Liver (tissue), 9 donors: ENCODE results near the gene LRRC74A. TPM values are rescaled to one million over a fixed set of nuclear protein-coding genes. Genes with fewer than 3 reads are reported as not detected.

ENCODE experiments used
- DNase-seq: peaks from one replicate; pipeline ENCODE4 v3.0.0-alpha.2; 2017; ENCODE audit warnings: low spot score
- H3K27ac ChIP-seq, 2 donors: one replicate each; pipeline ENCODE4 v1.7.0; 2013; ENCODE audit warnings: inconsistent platforms in 2 of 2, low read length in 2 of 2, control low read depth in 1 of 2, low read depth in 1 of 2, mild to moderate bottlenecking in 1 of 2
- H3K27me3 ChIP-seq, 4 donors: one replicate each; pipeline versions ENCODE4 v1.6.1 to v1.7.0; 2013; ENCODE audit warnings: low read length in 3 of 4, inconsistent platforms in 1 of 4, mild to moderate bottlenecking in 1 of 4, moderate library complexity in 1 of 4; ENCODE audit not compliant: control insufficient read depth in 4 of 4, insufficient read depth in 4 of 4
- H3K36me3 ChIP-seq, 4 donors: one replicate each; pipeline versions ENCODE4 v1.6.1 to v1.7.0; 2013; ENCODE audit warnings: low read length in 3 of 4, mild to moderate bottlenecking in 3 of 4, low read depth in 1 of 4, moderate library complexity in 1 of 4; ENCODE audit not compliant: control insufficient read depth in 4 of 4, insufficient read depth in 3 of 4
- H3K4me1 ChIP-seq, 4 donors: one replicate each; pipeline versions ENCODE4 v1.6.1 to v1.7.0; 2013; ENCODE audit warnings: low read length in 3 of 4, mild to moderate bottlenecking in 3 of 4, moderate library complexity in 1 of 4; ENCODE audit not compliant: control insufficient read depth in 4 of 4, insufficient read depth in 4 of 4
- H3K4me3 ChIP-seq, 3 donors: one replicate each; pipeline versions ENCODE4 v1.6.1 to v1.7.0; 2013; ENCODE audit warnings: low read length in 3 of 3, control low read depth in 1 of 3, low read depth in 1 of 3, mild to moderate bottlenecking in 1 of 3
- H3K9ac ChIP-seq, 2 donors: one replicate each; pipeline ENCODE4 v1.7.0; 2013; ENCODE audit warnings: low read length in 2 of 2, mild to moderate bottlenecking in 2 of 2, moderate library complexity in 2 of 2, control low read depth in 1 of 2, low read depth in 1 of 2
- H3K9me3 ChIP-seq, 4 donors: one replicate each; pipeline versions ENCODE4 v1.6.1 to v1.7.0; 2013; ENCODE audit warnings: low read length in 3 of 4; ENCODE audit not compliant: control insufficient read depth in 4 of 4
- EGR1 ChIP-seq, 2 donors: IDR thresholded peaks; 2 replicates each; pipeline ENCODE4 v1.6.1; 2016 to 2018; ENCODE audit warnings: antibody characterized with exemption in 2 of 2, low read depth in 2 of 2
- FOXA1 ChIP-seq: IDR thresholded peaks from 2 replicates; pipeline ENCODE4 v1.6.1; 2016; ENCODE audit warnings: antibody characterized with exemption
- FOXA2 ChIP-seq: IDR thresholded peaks from 2 replicates; pipeline ENCODE4 v1.6.1; 2016; ENCODE audit warnings: antibody characterized with exemption
- GABPA ChIP-seq, 2 donors: IDR thresholded peaks in 1 of 2; conservative IDR thresholded peaks in 1 of 2; 2 replicates each; pipeline ENCODE4 v1.6.1; 2016; ENCODE audit warnings: antibody characterized with exemption in 2 of 2, mild to moderate bottlenecking in 1 of 2, moderate library complexity in 1 of 2
- HNF4A ChIP-seq, 2 donors: conservative IDR thresholded peaks; 2 replicates each; pipeline ENCODE4 v1.6.1; 2016; ENCODE audit warnings: antibody characterized with exemption in 2 of 2, mild to moderate bottlenecking in 2 of 2
- HNF4G ChIP-seq: IDR thresholded peaks from 2 replicates; pipeline ENCODE4 v1.6.1; 2016; ENCODE audit warnings: antibody characterized with exemption
- JUND ChIP-seq, 2 donors: IDR thresholded peaks; 2 replicates each; pipeline ENCODE4 v1.6.1; 2016; ENCODE audit warnings: antibody characterized with exemption in 2 of 2
- NR2F2 ChIP-seq: IDR thresholded peaks from 2 replicates; pipeline ENCODE4 v1.6.1; 2016; ENCODE audit warnings: antibody characterized with exemption
- RAD21 ChIP-seq, 2 donors: IDR thresholded peaks; 2 replicates each; pipeline ENCODE4 v1.6.1; 2016; ENCODE audit warnings: antibody characterized with exemption in 2 of 2, mild to moderate bottlenecking in 2 of 2
- RXRA ChIP-seq, 2 donors: IDR thresholded peaks; 2 replicates each; pipeline ENCODE4 v1.6.1; 2017 to 2018; ENCODE audit warnings: antibody characterized with exemption in 2 of 2, mild to moderate bottlenecking in 1 of 2
- SP1 ChIP-seq: IDR thresholded peaks from 2 replicates; pipeline ENCODE4 v1.6.1; 2018; ENCODE audit warnings: antibody characterized with exemption, mild to moderate bottlenecking
- TAF1 ChIP-seq: conservative IDR thresholded peaks from 2 replicates; pipeline ENCODE4 v1.6.1; 2016; ENCODE audit warnings: antibody characterized with exemption, mild to moderate bottlenecking
- YY1 ChIP-seq: IDR thresholded peaks from 2 replicates; pipeline ENCODE4 v1.6.1; 2016; ENCODE audit warnings: antibody characterized with exemption, mild to moderate bottlenecking
- WGBS: extraction: QIAGEN DNeasy Blood & Tissue Kit; methylation state at CpG from one replicate; pipeline ENCODE4 v1.1.7; 2013; 5-methylcytosine and 5-hydroxymethylcytosine counted together
- polyA plus RNA-seq, 2 donors: library from polyadenylated mRNA; stranded (reverse) in 1 of 2; unstranded in 1 of 2; fragments of 200-250 nt in 1 of 2; fragments of >200 nt in 1 of 2; fragmentation: Nextera tagmentation in 1 of 2; extraction: Ambion mirVana in 1 of 2; gene quantifications; one replicate each; pipeline versions ENCODE4 v1.2.1 to v1.2.3, GENCODE V29; 2013 to 2015
- total RNA-seq, 2 donors: library from RNA; depleted of rRNA; stranded (reverse); fragments of >200 nt; gene quantifications; one replicate each; pipeline ENCODE4 v1.2.3, GENCODE V29; 2014
- TF ChIP-seq, protein P1 (sequence below): IDR thresholded peaks from 2 replicates; pipeline ENCODE4 v1.6.1; 2016; ENCODE audit warnings: antibody characterized with exemption, mild to moderate bottlenecking
- TF ChIP-seq, protein P2 (sequence below): IDR thresholded peaks from 2 replicates; pipeline ENCODE4 v1.6.1; 2016; ENCODE audit warnings: antibody characterized with exemption
- TF ChIP-seq, protein P3 (sequence below): IDR thresholded peaks from 2 replicates; pipeline ENCODE4 v1.6.1; 2016; ENCODE audit warnings: antibody characterized with exemption
- TF ChIP-seq, protein P4 (sequence below): fragments of 150-350 bp; IDR thresholded peaks from 2 replicates; pipeline ENCODE4 v1.5.1; 2017; ENCODE audit warnings: improper control_type of control experiment, low read depth, low read length; ENCODE audit not compliant: missing input control
- TF ChIP-seq, protein P5 (sequence below): IDR thresholded peaks from 2 replicates; pipeline ENCODE4 v1.6.1; 2016; ENCODE audit warnings: antibody characterized with exemption
- donor health status: healthy.
- donor health status: healthy.
- donor health status: healthy.
- donor health status: healthy.
- donor health status: healthy.

Gene LRRC74A
- total and polyA plus RNA-seq, 4 donors: not detected

DNA sequence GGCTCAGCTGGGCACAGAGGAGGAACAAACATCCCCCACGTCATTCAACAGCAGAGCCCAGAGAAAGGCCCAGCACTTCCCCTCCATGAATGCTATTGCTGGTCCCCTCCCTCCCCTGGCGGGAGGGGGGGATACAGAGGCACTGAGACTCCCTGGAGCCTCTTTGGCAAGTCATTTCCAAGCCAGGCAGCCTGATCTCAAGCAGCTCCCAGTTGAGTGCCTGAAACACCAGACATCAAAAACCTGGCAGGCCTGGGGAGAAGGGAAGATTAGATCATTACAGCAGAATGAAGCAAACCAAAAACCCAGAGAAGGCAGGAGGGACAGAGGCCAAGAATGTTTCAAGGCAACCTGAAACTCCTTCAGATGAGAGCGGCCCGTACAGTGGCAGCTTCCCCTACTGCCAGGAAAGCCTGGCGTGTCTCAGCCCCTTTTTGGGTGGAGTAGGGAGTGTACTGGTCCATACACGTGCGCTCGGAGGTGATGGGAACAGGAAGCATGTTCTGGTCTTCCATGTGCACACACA, 92.1 kb downstream of the LRRC74A start:
- no peak for TF ChIP-seq SP1
- peak in 1 of 2 donors; percentile 9 for TF ChIP-seq RAD21 (IDR thresholded peaks at IDR 0.05)
- no peak overlapping the region for H3K9ac ChIP-seq
- peaks cover 22 to 36% (median 30%) of the 10 kb centered on the region in 4 donors for H3K4me1 ChIP-seq
- peak overlapping the region; percentile 88 to 96 for H3K27ac ChIP-seq
- no peaks in the 10 kb centered on the region for H3K27me3 ChIP-seq
- no peak for DNase-seq
- H3K36me3 ChIP-seq: no peaks in the 10 kb centered on the region
- no peaks in the 10 kb centered on the region for H3K9me3 ChIP-seq
- H3K4me3 ChIP-seq: no peak overlapping the region
- WGBS: 58% methylated on average over 8 of the region's 8 CpGs

DNA sequence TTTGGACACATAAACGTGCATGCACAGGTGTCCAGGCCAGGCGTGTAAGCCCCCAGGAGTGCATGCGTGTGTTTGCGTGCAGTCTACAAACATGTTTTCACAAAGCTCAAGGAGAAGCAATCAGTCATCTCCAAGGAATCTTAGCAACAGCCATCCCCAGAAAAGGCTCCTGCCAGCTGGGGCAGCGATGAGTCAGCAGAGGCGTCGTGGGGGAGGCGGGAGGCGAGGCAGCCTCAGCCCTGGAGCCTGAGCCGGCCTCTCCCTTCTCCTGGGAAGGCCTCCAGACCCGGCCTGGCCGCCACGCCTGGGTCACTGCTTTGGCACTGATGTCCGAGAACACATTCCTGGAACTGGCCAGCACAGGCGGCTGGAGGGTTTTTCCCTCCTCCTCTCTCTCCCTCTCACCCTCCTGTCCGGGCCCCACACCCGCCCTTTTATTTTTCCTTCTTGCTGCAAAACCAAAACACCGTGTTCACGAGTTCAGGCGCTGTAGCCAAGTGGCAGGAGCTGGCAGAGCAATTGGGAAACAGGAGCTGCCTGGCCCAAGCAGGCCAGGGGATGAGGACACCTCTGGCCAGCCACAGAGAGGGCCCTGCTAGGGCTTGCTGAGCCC, 92.7 kb downstream of the LRRC74A start:
- Histone ChIP-seq H3K9me3 (no peaks in the 10 kb centered on the region), H3K27me3 (no peaks in the 10 kb centered on the region), H3K27ac (peak overlapping the region; percentile 88 to 96), H3K9ac (no peak overlapping the region), H3K4me1 (peaks cover 22 to 33% (median 27%) of the 10 kb centered on the region in 4 donors), H3K36me3 (no peaks in the 10 kb centered on the region), H3K4me3 (no peak overlapping the region)
- no peak for DNase-seq
- 18% methylated on average over 20 of the region's 20 CpGs for WGBS
- TF ChIP-seq JUND (IDR thresholded peaks at IDR 0.05) (peak; percentile 95 to 98), GABPA (IDR thresholded peaks at IDR 0.05 in 1 of 2, conservative IDR thresholded peaks at IDR 0.05 in 1 of 2) (no peak), FOXA2 (peak; percentile 19), HNF4A (conservative IDR thresholded peaks at IDR 0.05) (peak; percentile 68 to 78), SP1 (peak; percentile 95), YY1 (peak; percentile 84), RAD21 (IDR thresholded peaks at IDR 0.05) (peak; percentile 57 to 75), NR2F2 (peak; percentile 75), RXRA (IDR thresholded peaks at IDR 0.05) (peak; percentile 82 to 91), FOXA1 (peak; percentile 31), TAF1 (no peak), EGR1 (IDR thresholded peaks at IDR 0.05; ENCODE audit: low read depth in 2 of 2) (peak in 1 of 2 donors; percentile 91), HNF4G (peak; percentile 30)
- TF ChIP-seq, protein P1, sequence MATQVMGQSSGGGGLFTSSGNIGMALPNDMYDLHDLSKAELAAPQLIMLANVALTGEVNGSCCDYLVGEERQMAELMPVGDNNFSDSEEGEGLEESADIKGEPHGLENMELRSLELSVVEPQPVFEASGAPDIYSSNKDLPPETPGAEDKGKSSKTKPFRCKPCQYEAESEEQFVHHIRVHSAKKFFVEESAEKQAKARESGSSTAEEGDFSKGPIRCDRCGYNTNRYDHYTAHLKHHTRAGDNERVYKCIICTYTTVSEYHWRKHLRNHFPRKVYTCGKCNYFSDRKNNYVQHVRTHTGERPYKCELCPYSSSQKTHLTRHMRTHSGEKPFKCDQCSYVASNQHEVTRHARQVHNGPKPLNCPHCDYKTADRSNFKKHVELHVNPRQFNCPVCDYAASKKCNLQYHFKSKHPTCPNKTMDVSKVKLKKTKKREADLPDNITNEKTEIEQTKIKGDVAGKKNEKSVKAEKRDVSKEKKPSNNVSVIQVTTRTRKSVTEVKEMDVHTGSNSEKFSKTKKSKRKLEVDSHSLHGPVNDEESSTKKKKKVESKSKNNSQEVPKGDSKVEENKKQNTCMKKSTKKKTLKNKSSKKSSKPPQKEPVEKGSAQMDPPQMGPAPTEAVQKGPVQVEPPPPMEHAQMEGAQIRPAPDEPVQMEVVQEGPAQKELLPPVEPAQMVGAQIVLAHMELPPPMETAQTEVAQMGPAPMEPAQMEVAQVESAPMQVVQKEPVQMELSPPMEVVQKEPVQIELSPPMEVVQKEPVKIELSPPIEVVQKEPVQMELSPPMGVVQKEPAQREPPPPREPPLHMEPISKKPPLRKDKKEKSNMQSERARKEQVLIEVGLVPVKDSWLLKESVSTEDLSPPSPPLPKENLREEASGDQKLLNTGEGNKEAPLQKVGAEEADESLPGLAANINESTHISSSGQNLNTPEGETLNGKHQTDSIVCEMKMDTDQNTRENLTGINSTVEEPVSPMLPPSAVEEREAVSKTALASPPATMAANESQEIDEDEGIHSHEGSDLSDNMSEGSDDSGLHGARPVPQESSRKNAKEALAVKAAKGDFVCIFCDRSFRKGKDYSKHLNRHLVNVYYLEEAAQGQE: peak; percentile 67
- TF ChIP-seq, protein P2, sequence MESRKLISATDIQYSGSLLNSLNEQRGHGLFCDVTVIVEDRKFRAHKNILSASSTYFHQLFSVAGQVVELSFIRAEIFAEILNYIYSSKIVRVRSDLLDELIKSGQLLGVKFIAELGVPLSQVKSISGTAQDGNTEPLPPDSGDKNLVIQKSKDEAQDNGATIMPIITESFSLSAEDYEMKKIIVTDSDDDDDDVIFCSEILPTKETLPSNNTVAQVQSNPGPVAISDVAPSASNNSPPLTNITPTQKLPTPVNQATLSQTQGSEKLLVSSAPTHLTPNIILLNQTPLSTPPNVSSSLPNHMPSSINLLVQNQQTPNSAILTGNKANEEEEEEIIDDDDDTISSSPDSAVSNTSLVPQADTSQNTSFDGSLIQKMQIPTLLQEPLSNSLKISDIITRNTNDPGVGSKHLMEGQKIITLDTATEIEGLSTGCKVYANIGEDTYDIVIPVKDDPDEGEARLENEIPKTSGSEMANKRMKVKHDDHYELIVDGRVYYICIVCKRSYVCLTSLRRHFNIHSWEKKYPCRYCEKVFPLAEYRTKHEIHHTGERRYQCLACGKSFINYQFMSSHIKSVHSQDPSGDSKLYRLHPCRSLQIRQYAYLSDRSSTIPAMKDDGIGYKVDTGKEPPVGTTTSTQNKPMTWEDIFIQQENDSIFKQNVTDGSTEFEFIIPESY: no peak
- TF ChIP-seq, protein P3, sequence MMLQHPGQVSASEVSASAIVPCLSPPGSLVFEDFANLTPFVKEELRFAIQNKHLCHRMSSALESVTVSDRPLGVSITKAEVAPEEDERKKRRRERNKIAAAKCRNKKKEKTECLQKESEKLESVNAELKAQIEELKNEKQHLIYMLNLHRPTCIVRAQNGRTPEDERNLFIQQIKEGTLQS: peak; percentile 82
- TF ChIP-seq, protein P4, sequence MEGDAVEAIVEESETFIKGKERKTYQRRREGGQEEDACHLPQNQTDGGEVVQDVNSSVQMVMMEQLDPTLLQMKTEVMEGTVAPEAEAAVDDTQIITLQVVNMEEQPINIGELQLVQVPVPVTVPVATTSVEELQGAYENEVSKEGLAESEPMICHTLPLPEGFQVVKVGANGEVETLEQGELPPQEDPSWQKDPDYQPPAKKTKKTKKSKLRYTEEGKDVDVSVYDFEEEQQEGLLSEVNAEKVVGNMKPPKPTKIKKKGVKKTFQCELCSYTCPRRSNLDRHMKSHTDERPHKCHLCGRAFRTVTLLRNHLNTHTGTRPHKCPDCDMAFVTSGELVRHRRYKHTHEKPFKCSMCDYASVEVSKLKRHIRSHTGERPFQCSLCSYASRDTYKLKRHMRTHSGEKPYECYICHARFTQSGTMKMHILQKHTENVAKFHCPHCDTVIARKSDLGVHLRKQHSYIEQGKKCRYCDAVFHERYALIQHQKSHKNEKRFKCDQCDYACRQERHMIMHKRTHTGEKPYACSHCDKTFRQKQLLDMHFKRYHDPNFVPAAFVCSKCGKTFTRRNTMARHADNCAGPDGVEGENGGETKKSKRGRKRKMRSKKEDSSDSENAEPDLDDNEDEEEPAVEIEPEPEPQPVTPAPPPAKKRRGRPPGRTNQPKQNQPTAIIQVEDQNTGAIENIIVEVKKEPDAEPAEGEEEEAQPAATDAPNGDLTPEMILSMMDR: no peak
- TF ChIP-seq, protein P5, sequence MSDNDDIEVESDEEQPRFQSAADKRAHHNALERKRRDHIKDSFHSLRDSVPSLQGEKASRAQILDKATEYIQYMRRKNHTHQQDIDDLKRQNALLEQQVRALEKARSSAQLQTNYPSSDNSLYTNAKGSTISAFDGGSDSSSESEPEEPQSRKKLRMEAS: peak; percentile 96
